HEK293T (cell line): ENCODE measurements around the gene IKZF1.

Experiments used
- CTCF ChIA-PET: fragments of 350-600 bp; formaldehyde crosslinking; extraction: SDS; loops from one replicate; lab custom pipeline; 2021; ENCODE audit warnings: antibody characterized with exemption, inconsistent platforms; lab: Yijun Ruan, JAX
- POLR2A ChIA-PET: fragments of 350-600 bp; formaldehyde crosslinking; extraction: SDS; loops from one replicate; lab custom pipeline; 2020; ENCODE audit warnings: antibody characterized with exemption, inconsistent platforms; lab: Yijun Ruan, JAX
- DNase-seq: peaks from one replicate; pipeline ENCODE4 v3.0.0; 2012; ENCODE audit warnings: mixed read lengths; ENCODE audit errors: extremely low spot score
- ARNT ChIP-seq: fragments of 450-650 bp; IDR thresholded peaks from 2 replicates; pipeline ENCODE4 v1.6.1; 2017; ENCODE audit warnings: mild to moderate bottlenecking
- BHLHE40 ChIP-seq: fragments of 450-650 bp; IDR thresholded peaks from 2 replicates; pipeline ENCODE4 v1.6.1; 2016; ENCODE audit warnings: mild to moderate bottlenecking, moderate library complexity, borderline replicate concordance
- CTBP1 ChIP-seq: fragments of 450-650 bp; IDR thresholded peaks from 2 replicates; pipeline ENCODE4 v1.6.1; 2016; ENCODE audit warnings: borderline replicate concordance
- ELF4 ChIP-seq: fragments of 450-650 bp; IDR thresholded peaks from 2 replicates; pipeline ENCODE4 v1.6.1; 2017; ENCODE audit warnings: antibody characterized with exemption
- FOXA1 ChIP-seq: fragments of 450-650 bp; IDR thresholded peaks from 2 replicates; pipeline ENCODE4 v1.6.1; 2016; ENCODE audit warnings: mild to moderate bottlenecking
- FOXK2 ChIP-seq: fragments of 450-650 bp; IDR thresholded peaks from 2 replicates; pipeline ENCODE4 v1.6.1; 2016; ENCODE audit warnings: mild to moderate bottlenecking
- FOXM1 ChIP-seq: fragments of 450-650 bp; IDR thresholded peaks from 2 replicates; pipeline ENCODE4 v1.6.1; 2017; ENCODE audit warnings: mild to moderate bottlenecking, borderline replicate concordance
- HDGF ChIP-seq: fragments of 450-650 bp; IDR thresholded peaks from 2 replicates; pipeline ENCODE4 v1.6.1; 2017; ENCODE audit warnings: antibody characterized with exemption, borderline replicate concordance
- L3MBTL2 ChIP-seq: fragments of 450-650 bp; conservative IDR thresholded peaks from 2 replicates; pipeline ENCODE4 v1.6.1; 2016; ENCODE audit warnings: mild to moderate bottlenecking
- LEF1 ChIP-seq: fragments of 450-650 bp; IDR thresholded peaks from 2 replicates; pipeline ENCODE4 v1.6.1; 2017; ENCODE audit warnings: mild to moderate bottlenecking, borderline replicate concordance
- NFRKB ChIP-seq: fragments of 450-650 bp; IDR thresholded peaks from 2 replicates; pipeline ENCODE4 v1.6.1; 2016; ENCODE audit warnings: mild to moderate bottlenecking, moderate library complexity
- PKNOX1 ChIP-seq: fragments of 450-650 bp; IDR thresholded peaks from 2 replicates; pipeline ENCODE4 v1.6.1; 2016
- SP1 ChIP-seq: fragments of 450-650 bp; IDR thresholded peaks from 2 replicates; pipeline ENCODE4 v1.6.1; 2017
- SUZ12 ChIP-seq: fragments of 450-650 bp; IDR thresholded peaks from 2 replicates; pipeline ENCODE4 v1.6.1; 2016; ENCODE audit warnings: mild to moderate bottlenecking
- TARDBP ChIP-seq: fragments of 450-650 bp; IDR thresholded peaks from 2 replicates; pipeline ENCODE4 v1.6.1; 2016
- ZNF384 ChIP-seq: fragments of 450-650 bp; IDR thresholded peaks from 2 replicates; pipeline ENCODE4 v1.6.1; 2016

The IKZF1 gene

GRCh38 chr7:50265968-50266634, 38.4 kb upstream of the IKZF1 start:
- TF ChIP-seq SP1 = no peak
- TF ChIP-seq TARDBP = no peak
- no peak for TF ChIP-seq ARNT
- TF ChIP-seq ZNF384 = no peak
- TF ChIP-seq ELF4 = no peak
- no peak for TF ChIP-seq PKNOX1
- TF ChIP-seq FOXA1 = no peak
- TF ChIP-seq L3MBTL2 = no peak
- TF ChIP-seq FOXM1 = no peak
- TF ChIP-seq CTBP1 = no peak
- no peak for TF ChIP-seq HDGF
- TF ChIP-seq BHLHE40 = no peak
- TF ChIP-seq LEF1 = no peak
- TF ChIP-seq FOXK2 = no peak
- no peak for TF ChIP-seq SUZ12
- TF ChIP-seq NFRKB = no peak
- POLR2A ChIA-PET = no interaction called here
- DNase-seq = no peak
- CTCF ChIA-PET = no interaction called here

GRCh38 chr7:50266635-50267386, 37.7 kb upstream of the IKZF1 start:
- no peak for DNase-seq
- ChIA-PET POLR2A (no interaction called here), CTCF (interaction anchor here (0.5 kb wide), 1 partner anchor 13 kb away, joined by 4 read pairs; no protein-coding TSS in a partner anchor)
- no peak for TF ChIP-seq FOXA1
- TF ChIP-seq ARNT = no peak
- no peak for TF ChIP-seq PKNOX1
- TF ChIP-seq CTBP1 = no peak
- no peak for TF ChIP-seq L3MBTL2
- TF ChIP-seq TARDBP = no peak

- no peak for DNase-seq
- CTCF ChIA-PET = interaction anchor here (0.5 kb wide), 1 partner anchor 13 kb away, joined by 4 read pairs; no protein-coding TSS in a partner anchor
- POLR2A ChIA-PET = no interaction called here
- no peak for TF ChIP-seq LEF1
- TF ChIP-seq FOXK2 = no peak
- TF ChIP-seq ELF4 = no peak
- TF ChIP-seq ARNT = no peak
- TF ChIP-seq L3MBTL2 = no peak
- TF ChIP-seq SUZ12 = no peak
- no peak for TF ChIP-seq HDGF
- TF ChIP-seq BHLHE40 = no peak
- no peak for TF ChIP-seq FOXM1
- TF ChIP-seq FOXA1 = no peak
- no peak for TF ChIP-seq NFRKB
Observed at GRCh38 chr7:50267525-50268041, 36.9 kb upstream of the IKZF1 start.

GRCh38 chr7:50268223-50268622, 36.3 kb upstream of the IKZF1 start:
- TF ChIP-seq NFRKB (no peak), L3MBTL2 (no peak), FOXM1 (no peak), FOXK2 (no peak), TARDBP (no peak), BHLHE40 (no peak), ZNF384 (no peak), HDGF (no peak)
- DNase-seq = no peak
- ChIA-PET POLR2A (no interaction called here), CTCF (no interaction called here)

- ChIA-PET CTCF (no interaction called here), POLR2A (no interaction called here)
- no peak for TF ChIP-seq SP1
- TF ChIP-seq NFRKB = no peak
- TF ChIP-seq LEF1 = no peak
- TF ChIP-seq ZNF384 = no peak
- TF ChIP-seq TARDBP = no peak
- TF ChIP-seq SUZ12 = no peak
- no peak for TF ChIP-seq ARNT
- no peak for TF ChIP-seq PKNOX1
- no peak for TF ChIP-seq HDGF
- no peak for TF ChIP-seq FOXM1
- TF ChIP-seq CTBP1 = no peak
- no peak for TF ChIP-seq FOXA1
- DNase-seq = no peak
Observed at GRCh38 chr7:50268990-50269389, 35.5 kb upstream of the IKZF1 start.

GRCh38 chr7:50270531-50271018, 33.9 kb upstream of the IKZF1 start:
- TF ChIP-seq FOXM1 (no peak), HDGF (no peak), BHLHE40 (no peak), SP1 (no peak), PKNOX1 (no peak), L3MBTL2 (no peak), TARDBP (no peak), ARNT (no peak), NFRKB (no peak), ZNF384 (no peak), SUZ12 (no peak), ELF4 (no peak), CTBP1 (no peak)
- CTCF ChIA-PET = no interaction called here
- DNase-seq = no peak
- POLR2A ChIA-PET = no interaction called here
